ENCODE measurements around the gene AKT1S1. TPM values are rescaled to one million over a fixed set of nuclear protein-coding genes. Genes with fewer than 3 reads are reported as not detected.

AKT1S1 gene
- total RNA-seq, 1 experiment from 2014 or later: 70.6 TPM

GRCh38 chr19:49848938-49849337 lies 28.2 kb downstream of the AKT1S1 start:
- H3K4me3 ChIP-seq (replicated peaks in 1 of 2; ENCODE audit: low read depth in 1 of 2, low read length in 2 of 2): peak overlapping the region in 1 of 2 experiments; percentile 19; a peak in 1 of 4 replicates
- no peaks in the 10 kb centered on the region for H3K9me2 ChIP-seq (ENCODE audit: insufficient read depth)
- no peaks in the 10 kb centered on the region for H4K20me1 ChIP-seq (ENCODE audit: insufficient read depth)
- H3K4me2 ChIP-seq (ENCODE audit: low read length): peak overlapping the region; percentile 70
- no peak for ATAC-seq
- peak overlapping the region; percentile 24; the same call in 1 of the 2 replicates for H3K9ac ChIP-seq (ENCODE audit: low read length)
- no peaks in the 10 kb centered on the region for H3K27me3 ChIP-seq (ENCODE audit: insufficient read depth, low read length)
- H3K9me3 ChIP-seq (ENCODE audit: control insufficient read depth in 1 of 2, insufficient read depth in 1 of 2, low read depth in 1 of 2, low read length in 2 of 2): no peaks in the 10 kb centered on the region
- BruUV-seq (replicated peaks): no TSS peak
- RAD21 ChIA-PET (ENCODE audit: low non-redundant PET in 1 of 2, low total read pairs in 2 of 2, uncharacterized antibody in 2 of 2, unreplicated experiment in 2 of 2): no interaction called here
- CTCF ChIA-PET: no interaction called here
- no peak for DNase-seq (ENCODE audit: low read depth, low spot score)
- H3K4me1 ChIP-seq (ENCODE audit: control insufficient read depth in 1 of 2, insufficient read depth in 2 of 2, low read length in 2 of 2): peaks cover 34 to 42% of the 10 kb centered on the region in 2 experiments
- POLR2A ChIA-PET: interaction anchor here (2.5 kb wide), 1 partner anchor 16 kb away, joined by 13 read pairs; no protein-coding TSS in a partner anchor
- H3K27ac ChIP-seq (ENCODE audit: low read depth, low read length): peak overlapping the region; percentile 91; the same call in 1 of the 2 replicates
- no peak overlapping the region for H2AFZ ChIP-seq (ENCODE audit: low read depth, low read length, poor library complexity, severe bottlenecking)
- H3K79me2 ChIP-seq (ENCODE audit: insufficient read depth, low read length): peaks cover 24% of the 10 kb centered on the region
- TF ChIP-seq EGR1 (IDR thresholded peaks at IDR 0.05; ENCODE audit: low read depth) (no peak), ATF3 (IDR thresholded peaks at IDR 0.05) (no peak), CBX3 (IDR thresholded peaks at IDR 0.05; ENCODE audit: low read depth) (0 out of 2 replicates have a peak, but pooled peaks have one; percentile 55)
- intact Hi-C loops (cut with micrococcal nuclease): no loop called here
- H3K36me3 ChIP-seq (ENCODE audit: control insufficient read depth in 1 of 2, insufficient read depth in 2 of 2, low read length in 2 of 2): no peaks in the 10 kb centered on the region; a peak in 1 of 4 replicates

- Histone ChIP-seq H3K79me2 (ENCODE audit: insufficient read depth, low read length) (peaks cover 14% of the 10 kb centered on the region), H3K27ac (ENCODE audit: low read depth, low read length) (peak overlapping the region; percentile 91), H3K9me3 (ENCODE audit: control insufficient read depth in 1 of 2, insufficient read depth in 1 of 2, low read depth in 1 of 2, low read length in 2 of 2) (no peaks in the 10 kb centered on the region), H2AFZ (ENCODE audit: low read depth, low read length, poor library complexity, severe bottlenecking) (no peak overlapping the region), H3K4me3 (replicated peaks in 1 of 2; ENCODE audit: low read depth in 1 of 2, low read length in 2 of 2) (peak overlapping the region in 1 of 2 experiments; percentile 19; a peak in 2 of 4 replicates), H4K20me1 (ENCODE audit: insufficient read depth) (no peaks in the 10 kb centered on the region), H3K9me2 (ENCODE audit: insufficient read depth) (no peaks in the 10 kb centered on the region), H3K36me3 (ENCODE audit: control insufficient read depth in 1 of 2, insufficient read depth in 2 of 2, low read length in 2 of 2) (no peaks in the 10 kb centered on the region; a peak in 1 of 4 replicates), H3K27me3 (ENCODE audit: insufficient read depth, low read length) (no peaks in the 10 kb centered on the region), H3K9ac (ENCODE audit: low read length) (0 out of 2 replicates have a peak overlapping the region, but pooled peaks have one; percentile 24), H3K4me1 (ENCODE audit: control insufficient read depth in 1 of 2, insufficient read depth in 2 of 2, low read length in 2 of 2) (peaks cover 34 to 42% of the 10 kb centered on the region in 2 experiments), H3K4me2 (ENCODE audit: low read length) (peak overlapping the region; percentile 70)
- BruUV-seq (replicated peaks): no TSS peak
- DNase-seq (ENCODE audit: low read depth, low spot score) (peak; percentile 46), ATAC-seq (no peak)
- ChIA-PET RAD21 (ENCODE audit: low non-redundant PET in 1 of 2, low total read pairs in 2 of 2, uncharacterized antibody in 2 of 2, unreplicated experiment in 2 of 2) (interaction anchor here in 1 of 2 experiments (0.7 kb wide), 1 partner anchor 68 kb away, joined by 3 read pairs; no protein-coding TSS in a partner anchor), POLR2A (interaction anchor here (1.1 kb wide), 1 partner anchor 19 kb away, joined by 5 read pairs; no protein-coding TSS in a partner anchor), CTCF (interaction anchor here (1.0 kb wide), 1 partner anchor 17 kb away, joined by 3 read pairs; no protein-coding TSS in a partner anchor)
- intact Hi-C loops (cut with micrococcal nuclease): no loop called here
- TF ChIP-seq POLR2AphosphoS5 (IDR thresholded peaks at IDR 0.05; ENCODE audit: low read depth, low read length) (no peak), YY1 (IDR thresholded peaks at IDR 0.05; ENCODE audit: extremely low read depth, insufficient replicate concordance, low read depth, low read length) (no peak), CEBPB (IDR thresholded peaks at IDR 0.05; ENCODE audit: low read depth) (no peak), ATF3 (IDR thresholded peaks at IDR 0.05) (no peak), EGR1 (IDR thresholded peaks at IDR 0.05; ENCODE audit: low read depth) (no peak), REST (IDR thresholded peaks at IDR 0.05; ENCODE audit: low read depth) (no peak), SRF (IDR thresholded peaks at IDR 0.05; ENCODE audit: low read depth) (no peak), CTCF (IDR thresholded peaks at IDR 0.05 in 2 of 3, conservative IDR thresholded peaks at IDR 0.05 in 1 of 3; ENCODE audit: borderline replicate concordance in 1 of 3, insufficient read depth in 1 of 3, low read depth in 2 of 3, low read length in 2 of 3) (no peak), POLR2A (IDR thresholded peaks at IDR 0.05; ENCODE audit: borderline replicate concordance, extremely low read depth, insufficient read depth, insufficient read length) (no peak)
Measured at GRCh38 chr19:49847731-49848696, 29.1 kb downstream of the AKT1S1 start.
